ENCODE data around the gene ZNF746.

ZNF746 gene

GRCh38 chr7:149430192-149430591, 67.4 kb downstream of the ZNF746 start:
- no peak for DNase-seq (ENCODE audit: insufficient read length, low spot score)
- FAIRE-seq, result no peak

- no peak for FAIRE-seq
- no peak for DNase-seq (ENCODE audit: insufficient read length, low spot score)
Observed at GRCh38 chr7:149427893-149428292, 69.7 kb downstream of the ZNF746 start.

DNA sequence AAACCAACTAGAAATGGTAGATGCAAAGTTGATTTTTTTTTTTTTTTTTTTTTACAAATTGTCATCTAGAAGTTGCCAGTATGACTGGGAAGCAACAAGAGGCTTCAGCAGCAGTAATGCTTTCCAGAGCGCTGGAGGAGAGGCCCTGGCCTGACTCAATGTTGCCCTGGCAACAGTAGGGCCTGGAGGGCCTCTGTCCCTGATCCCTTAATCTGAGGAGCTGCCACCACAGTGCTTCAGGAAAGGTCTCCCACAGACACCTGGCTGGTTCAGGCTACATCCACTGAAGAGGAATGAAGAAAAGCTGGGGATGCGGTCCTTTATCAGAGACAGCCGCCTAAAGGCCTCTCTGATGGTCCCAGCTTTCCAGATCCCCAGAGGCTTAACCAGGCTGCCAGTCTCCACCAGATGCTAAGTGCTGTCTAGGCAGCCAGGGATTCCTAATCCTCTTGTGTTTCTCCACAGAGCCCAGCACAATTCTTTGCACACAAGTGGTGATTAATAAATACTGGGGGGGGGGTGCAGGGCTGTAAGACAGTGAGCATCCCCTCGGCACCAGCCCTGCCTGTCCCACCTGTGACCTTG, 70.4 kb downstream of the ZNF746 start:
- no peak for FAIRE-seq
- no peak for DNase-seq (ENCODE audit: insufficient read length, low spot score)

DNA sequence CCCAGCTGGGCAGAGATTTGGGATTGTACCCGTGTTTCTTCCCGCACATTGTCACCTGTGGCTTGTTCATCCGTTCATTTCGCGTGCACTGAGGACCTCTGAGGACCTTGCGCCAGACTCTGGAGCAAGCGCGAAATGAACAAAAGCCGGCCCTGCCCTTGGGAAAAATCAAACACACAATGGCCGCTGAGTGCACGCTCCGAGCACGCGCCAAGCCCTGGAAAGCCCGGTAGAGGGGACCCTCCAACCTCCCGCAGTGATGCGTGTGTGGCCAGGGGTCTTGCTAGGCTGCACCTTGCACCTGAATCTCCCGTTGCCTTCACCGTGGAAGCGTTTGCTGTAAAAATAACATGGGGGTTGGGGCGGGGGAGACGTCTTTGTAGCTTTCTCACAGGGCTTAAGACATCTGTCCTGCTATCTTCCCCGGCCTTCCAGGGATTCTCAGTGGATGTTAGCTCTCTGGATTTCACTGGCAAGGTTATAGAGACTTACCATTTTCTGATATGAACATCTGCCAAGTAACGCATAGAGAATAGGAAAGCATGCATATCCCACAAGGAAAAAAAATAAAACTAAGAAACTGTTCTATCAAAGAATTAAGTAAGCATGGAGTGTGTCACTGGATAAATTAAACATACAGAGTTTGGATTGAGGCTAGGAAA, 74.0 kb downstream of the ZNF746 start:
- no peak for DNase-seq (ENCODE audit: insufficient read length, low spot score)
- no peak for FAIRE-seq

- FAIRE-seq (no peak), DNase-seq (ENCODE audit: insufficient read length, low spot score) (peak; percentile 20)
Observed at GRCh38 chr7:149422914-149423301, 74.7 kb downstream of the ZNF746 start.

All from GM19239 (cell line).